HG02642 (cell line): ENCODE results near the gene GASK1A.

Experiments
- ATAC-seq: cut with Tn5 transposase; IDR thresholded peaks from one replicate; pipeline ENCODE4 v1.9.1; 2021; ENCODE audit warnings: mild to moderate bottlenecking; ENCODE audit not compliant: unreplicated experiment, poor library complexity

Gene GASK1A

GRCh38 chr3:43079536-43080332 lies 100.6 kb downstream of the GASK1A start:
- ATAC-seq: no peak

DNA sequence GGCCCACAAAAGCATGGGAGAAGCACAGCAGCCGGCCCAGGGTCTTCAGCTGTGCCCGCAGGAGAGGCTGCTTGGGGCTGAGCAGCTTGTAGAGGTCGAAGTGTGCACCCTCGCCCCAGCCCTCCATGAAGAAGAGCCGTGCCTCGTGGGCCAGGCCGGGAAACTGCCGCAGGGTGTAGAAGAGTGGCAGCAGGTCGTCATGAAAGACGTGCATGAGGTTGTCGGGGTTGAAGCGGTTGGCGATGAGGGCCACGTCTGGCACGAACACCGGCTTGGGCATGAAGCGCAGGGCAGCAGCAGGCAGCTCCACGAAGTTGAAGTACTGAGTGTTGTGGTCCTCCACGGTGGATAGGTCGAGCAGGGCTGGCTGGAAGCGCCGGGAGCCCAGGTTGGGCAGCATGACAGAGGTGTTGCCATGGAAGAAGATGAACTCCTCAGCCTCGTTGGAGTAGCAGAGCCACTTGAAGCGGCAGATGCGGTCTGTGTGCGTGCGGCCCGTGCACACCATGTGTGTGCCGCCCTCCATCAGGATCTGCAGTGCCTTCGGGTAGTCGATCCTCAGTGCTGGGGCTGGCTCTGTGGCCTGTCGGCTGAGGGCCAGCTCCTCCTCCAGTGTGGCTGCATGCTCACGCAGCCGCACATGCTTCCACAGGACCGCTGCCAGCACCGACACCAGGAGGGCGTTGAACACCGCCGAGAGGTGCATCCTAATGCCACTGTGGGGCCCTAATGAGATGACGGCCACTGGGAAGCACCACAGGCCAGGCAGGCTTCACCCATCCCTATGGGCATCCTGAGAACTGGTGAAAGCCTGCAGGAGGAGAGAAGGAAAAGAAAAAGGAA lies 101.8 kb downstream of the GASK1A start:
- no peak for ATAC-seq

GRCh38 chr3:43081796-43082195 lies 102.7 kb downstream of the GASK1A start:
- ATAC-seq: no peak

DNA sequence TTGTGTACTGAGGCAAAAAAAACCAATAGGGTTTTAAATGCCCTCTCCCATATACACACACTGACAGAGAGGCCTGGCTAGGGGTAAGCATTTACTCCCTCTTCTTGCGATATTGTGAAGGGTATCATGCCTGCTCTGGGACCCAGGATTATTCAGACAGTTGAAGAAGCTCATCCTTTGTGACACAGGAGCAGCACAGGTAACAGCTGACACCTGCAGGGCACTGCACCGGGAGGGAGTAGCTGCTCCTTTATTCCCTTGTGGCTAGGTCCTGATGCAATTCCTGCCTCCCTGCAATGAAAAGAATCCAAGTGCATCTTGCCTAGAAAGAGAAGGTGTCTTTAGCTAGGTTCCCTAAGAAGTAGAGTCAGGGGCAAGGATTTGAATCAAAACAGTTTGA lies 103.3 kb downstream of the GASK1A start:
- ATAC-seq: no peak

- ATAC-seq: no peak
These were observed 107.5 kb downstream of the GASK1A start for GRCh38 chr3:43086460-43087165.

DNA sequence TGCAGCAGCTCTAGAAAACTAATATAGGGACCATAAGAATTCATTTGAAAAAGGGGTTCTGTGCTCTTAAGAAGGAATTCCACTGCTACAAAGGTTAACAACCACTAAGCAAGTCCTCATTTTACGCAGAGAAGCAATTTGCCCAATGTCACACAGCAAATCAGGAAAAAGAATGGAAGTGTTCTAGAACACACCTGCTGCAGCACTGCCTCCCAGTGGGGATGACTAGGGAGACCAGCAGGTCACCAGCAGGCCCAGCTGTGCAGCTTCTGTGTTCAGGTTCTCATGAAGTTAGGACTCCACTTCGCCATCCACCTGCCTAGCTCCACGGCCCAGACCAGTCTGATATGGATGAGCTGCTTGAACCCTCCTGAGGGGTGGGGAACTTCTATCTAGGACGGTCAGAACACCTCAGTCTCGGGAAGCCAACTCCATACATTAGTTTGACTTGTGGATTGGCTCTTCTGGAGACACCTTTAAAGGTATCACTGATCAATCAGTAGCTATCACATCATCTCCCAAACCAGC lies 108.2 kb downstream of the GASK1A start:
- ATAC-seq: no peak

GRCh38 chr3:43089081-43089480 lies 110.0 kb downstream of the GASK1A start:
- no peak for ATAC-seq

DNA sequence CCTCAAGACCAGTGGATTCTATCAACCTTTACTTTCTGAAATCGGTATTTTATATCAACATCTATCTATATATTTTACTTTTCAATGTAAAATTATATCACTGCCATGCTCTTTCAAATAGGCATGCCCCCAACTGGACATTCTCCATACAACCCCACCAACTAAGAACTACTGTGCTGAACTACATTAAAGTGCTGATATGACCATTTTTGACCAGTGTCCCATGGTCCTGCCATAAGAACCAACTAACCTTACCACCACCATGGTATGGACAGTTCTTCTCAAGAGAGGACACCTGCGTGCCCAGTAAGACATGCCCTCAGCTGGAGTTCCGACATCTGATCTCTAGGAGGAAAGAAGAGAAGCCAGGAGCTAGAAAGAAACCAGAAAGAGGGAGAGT lies 111.1 kb downstream of the GASK1A start:
- no peak for ATAC-seq

GRCh38 chr3:43091481-43091880 lies 112.4 kb downstream of the GASK1A start:
- no peak for ATAC-seq

GRCh38 chr3:43093006-43093405 lies 113.9 kb downstream of the GASK1A start:
- ATAC-seq: no peak

GRCh38 chr3:43093974-43094373 lies 114.9 kb downstream of the GASK1A start:
- no peak for ATAC-seq

- ATAC-seq: no peak
These were observed 115.3 kb downstream of the GASK1A start for GRCh38 chr3:43094381-43094780.

- no peak for ATAC-seq
These were observed 115.7 kb downstream of the GASK1A start for GRCh38 chr3:43094851-43095250.

DNA sequence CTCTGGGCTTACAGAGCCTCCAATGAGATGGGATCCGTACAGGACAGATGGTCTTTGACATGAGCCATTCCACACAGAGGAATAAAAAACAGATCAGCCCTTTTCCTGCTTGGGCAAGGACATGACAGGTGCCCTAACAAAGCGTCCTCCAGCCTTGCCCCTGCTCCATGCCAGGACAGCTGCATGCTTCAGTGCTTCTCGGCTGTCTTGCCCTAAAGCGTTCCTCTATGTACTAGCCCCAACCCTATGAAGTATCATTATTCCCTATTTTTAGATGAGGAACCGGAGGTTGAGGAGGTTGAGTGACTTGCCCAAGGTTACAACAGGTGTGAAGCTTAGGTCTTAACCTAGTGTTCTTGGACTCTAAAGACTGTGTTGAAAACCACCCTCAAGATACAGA lies 116.3 kb downstream of the GASK1A start:
- ATAC-seq: no peak

- ATAC-seq: no peak
These were observed 117.7 kb downstream of the GASK1A start for GRCh38 chr3:43096761-43097160.

DNA sequence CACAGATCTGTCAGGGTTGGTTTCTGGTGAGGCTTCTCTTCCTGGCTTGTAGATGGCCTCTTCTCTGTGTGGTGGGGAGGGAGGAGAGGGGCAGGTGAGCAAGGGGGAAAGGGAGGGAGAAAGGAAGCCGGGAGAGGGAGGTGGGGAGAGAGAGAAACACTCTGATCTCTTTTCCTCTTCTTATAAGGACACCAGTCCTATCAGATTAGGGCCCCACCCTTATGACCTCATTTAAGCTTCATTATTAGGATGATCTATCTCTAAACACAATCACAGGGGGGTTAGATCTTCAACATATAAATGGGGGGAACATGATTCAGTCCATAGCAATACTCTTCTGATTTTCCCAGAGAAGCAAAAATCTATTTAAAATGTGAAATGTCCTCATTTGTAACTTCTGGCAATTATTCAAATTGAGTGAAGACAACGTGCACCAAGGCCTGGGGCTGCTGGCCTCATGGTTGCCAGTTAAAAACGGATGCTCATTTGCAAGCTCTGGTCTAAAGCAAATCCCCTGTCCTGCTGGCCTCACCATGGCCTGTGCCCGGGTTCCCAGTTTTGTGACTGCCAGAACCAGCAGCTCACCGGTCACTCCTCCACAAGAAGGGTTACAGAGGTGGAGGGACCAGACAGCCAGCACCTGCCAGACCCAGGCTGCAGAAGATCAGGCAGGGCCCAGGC lies 118.4 kb downstream of the GASK1A start:
- no peak for ATAC-seq

- no peak for ATAC-seq
These were observed 119.7 kb downstream of the GASK1A start for GRCh38 chr3:43098761-43099160.

GRCh38 chr3:43102773-43103480 lies 123.8 kb downstream of the GASK1A start:
- ATAC-seq: no peak

GRCh38 chr3:43104039-43104438 lies 124.9 kb downstream of the GASK1A start:
- no peak for ATAC-seq
